GM21529 (cell line): ENCODE results near the gene SCAI.
"Not testable (repeated sequence)": the region's sequence is repeated elsewhere in the genome, so short reads cannot be mapped to it uniquely, and the experiment has no call there.

ENCODE experiments used
- ATAC-seq: cut with Tn5 transposase; IDR thresholded peaks from one replicate; pipeline ENCODE4 v1.9.1; 2021; ENCODE audit not compliant: unreplicated experiment

Gene SCAI

DNA sequence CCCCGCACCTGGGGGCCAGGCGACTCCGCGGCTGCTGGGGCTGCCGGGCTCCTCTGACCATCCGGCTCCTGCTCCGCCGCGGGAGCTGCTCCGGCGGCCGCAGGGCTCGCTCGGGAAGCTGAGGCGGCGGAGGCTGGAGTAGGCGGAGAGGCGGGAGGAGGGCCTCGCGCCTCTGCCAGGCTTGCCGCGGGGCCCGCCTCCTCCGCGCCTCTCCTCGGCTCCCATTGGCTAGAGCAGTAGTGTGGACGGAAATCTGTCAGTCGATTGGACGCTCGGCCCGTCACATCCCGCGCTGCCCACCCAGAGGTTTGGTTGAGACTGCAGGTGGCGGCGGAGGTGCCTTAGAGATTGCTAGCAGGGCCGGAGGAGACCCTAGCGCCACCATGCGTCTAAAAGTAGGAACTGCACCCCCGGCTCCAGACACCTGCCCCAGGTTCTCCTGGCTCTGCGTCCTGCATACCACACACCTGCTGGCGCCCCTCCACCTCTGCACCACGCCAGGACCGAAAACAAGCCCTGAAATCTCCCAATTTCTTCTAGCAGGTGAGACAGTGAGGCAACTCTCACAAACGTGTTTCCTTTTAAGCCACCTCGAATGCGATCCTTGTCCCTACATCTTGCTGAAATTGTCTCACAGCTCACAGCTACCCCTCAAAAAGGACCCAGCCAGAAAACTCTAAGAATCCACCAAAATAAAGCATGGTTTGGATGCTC, at the start of gene SCAI:
Gene SCAI, minus strand, starts transcription at position 152 of the 714 bp plus-strand sequence. Its CDS starts 91 bp downstream, at position 61.
- peak; percentile 99 for ATAC-seq

DNA sequence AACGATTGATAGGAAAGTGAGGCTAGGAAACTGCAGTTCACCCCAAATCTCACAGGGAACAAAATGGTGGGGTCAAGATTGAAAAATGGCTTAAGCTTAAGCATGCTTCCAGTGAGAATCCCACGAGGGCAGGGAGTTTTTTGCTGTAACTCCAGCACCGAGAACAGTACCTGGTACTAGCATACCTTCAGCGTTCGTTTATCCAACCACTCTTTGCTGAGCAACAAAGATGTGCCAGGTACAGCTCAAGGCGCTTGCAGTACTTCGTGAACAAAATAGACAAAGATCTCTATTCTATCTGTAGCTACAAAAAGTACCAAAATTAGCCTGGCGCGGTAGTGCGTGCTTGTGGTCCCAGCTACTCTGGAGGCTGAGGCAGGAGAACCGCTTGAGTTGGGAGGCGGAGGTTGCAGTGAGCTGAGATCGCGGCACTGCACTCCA, 47.1 kb upstream of the SCAI start:
- ATAC-seq = no peak

DNA sequence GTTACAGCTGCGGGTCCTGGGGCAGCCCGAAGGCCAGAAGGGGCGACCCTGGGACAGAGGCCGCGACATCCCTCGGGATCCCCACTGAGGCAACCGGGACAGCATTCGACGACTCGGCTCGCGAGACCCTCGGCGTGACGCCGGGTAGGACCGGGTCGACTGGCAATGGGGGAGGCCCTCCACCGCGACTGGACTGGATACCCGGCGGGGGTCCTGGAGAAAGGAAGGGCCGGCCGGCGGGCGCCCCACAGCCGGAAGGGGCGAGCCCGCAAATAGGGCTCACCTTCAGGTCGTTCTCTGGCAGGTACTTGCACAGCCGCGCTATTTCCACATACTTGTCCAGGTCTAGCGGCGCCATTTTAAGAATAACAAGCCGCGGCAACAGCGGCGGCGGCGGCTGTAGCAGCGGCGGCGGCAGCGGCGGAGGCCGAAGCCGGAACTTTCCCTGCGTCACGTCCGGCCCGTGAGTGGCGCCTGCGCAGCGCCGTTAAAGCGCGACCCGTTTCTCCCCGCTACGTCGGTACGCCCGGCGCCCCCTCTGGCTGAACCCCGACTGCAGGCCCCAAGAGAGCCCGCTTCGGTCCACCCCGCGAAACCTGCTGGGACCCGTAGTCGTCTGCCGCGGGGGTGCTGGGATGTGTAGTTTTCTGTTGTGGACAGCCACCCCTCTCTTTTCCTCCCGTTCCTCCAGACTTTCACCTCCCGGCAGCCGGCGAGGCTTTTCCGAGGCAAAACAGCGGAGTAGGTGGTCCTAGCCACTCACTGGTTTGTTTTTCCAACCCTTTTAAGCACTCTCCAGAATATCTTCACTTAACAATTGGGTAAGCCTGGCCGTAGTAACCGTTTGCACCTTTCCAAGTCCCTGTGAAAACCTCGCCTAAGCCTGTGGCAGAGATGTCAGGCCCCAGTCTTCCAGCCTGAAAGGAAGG, 46.3 kb upstream of the SCAI start, which contains the start of gene PPP6C:
Gene PPP6C, minus strand, starts transcription at position 443 of the 929 bp plus-strand sequence. Its CDS starts 85 bp downstream, at position 358.
- ATAC-seq = peak; percentile 96

DNA sequence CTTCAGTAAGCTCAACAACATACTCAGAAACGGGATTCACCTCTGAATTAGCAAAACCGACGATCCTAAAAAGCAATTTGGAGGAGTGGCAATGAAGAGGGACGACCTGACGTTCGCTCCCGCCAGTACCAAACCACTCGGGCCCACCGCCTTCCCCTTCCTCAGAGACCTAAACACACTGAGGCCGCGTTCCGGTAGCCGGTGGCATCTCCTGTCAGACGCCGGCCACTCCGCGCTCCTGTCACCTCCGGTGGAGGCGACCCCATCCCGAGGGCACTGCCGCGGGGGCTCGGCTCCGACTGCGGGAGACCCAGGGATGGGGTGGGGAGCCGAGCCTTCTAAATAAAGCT, 45.7 kb upstream of the SCAI start:
- ATAC-seq = no peak

DNA sequence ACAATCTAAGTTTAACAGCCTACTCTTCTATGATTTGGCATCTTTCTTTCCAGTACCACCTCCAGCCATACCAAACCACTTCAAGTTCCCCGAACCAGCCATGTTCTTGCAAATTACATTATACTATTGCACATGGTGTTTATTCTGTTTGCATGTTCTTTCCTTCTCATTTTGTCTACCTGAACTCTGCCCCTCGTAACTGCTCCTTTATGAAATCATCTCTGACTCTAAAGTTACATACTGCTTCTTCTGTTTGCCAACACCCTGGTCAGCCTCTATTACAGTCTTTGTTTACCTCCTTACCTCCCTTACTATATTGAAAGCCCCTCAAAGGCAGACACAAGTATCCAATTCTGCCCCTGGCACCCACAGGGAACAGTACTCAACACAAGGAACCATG, 40.2 kb upstream of the SCAI start:
- ATAC-seq = no peak

DNA sequence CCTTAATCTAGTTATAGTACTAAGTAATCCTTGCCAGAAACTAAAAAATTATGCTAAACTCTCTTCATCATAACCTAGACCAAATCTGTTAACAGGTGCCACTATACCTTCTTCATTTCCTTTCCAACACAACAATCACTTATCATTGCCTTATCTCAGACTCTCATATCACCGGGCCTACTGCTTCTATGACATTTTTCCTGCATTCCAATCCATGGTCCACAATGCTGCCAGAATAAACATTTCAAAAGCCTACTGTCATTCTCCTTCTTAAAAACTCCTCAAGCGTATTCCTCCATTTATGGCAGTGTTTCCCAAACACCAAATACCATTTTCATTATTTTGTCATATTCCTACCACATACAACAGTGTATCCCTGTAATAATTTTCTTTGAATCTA, 39.7 kb upstream of the SCAI start:
- ATAC-seq = no peak

DNA sequence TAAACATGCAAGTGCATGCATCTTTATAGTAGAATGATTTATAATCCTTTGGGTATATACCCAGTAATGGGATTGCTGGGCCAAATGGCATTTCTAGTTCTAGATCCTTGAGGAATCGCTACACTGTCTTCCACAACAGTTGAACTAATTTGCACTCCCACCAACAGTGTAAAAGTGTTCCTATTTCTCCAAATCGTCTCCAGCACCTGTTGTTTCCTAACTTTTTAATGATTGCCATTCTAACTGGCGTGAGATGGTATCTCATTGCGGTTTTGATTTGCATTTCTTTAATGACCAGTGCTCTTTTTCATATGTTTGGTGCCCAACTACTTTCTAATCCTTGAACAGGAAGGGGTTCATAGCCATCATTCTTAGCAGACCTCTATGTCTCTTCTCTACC, 38.4 kb upstream of the SCAI start:
- ATAC-seq = not testable (repeated sequence)

DNA sequence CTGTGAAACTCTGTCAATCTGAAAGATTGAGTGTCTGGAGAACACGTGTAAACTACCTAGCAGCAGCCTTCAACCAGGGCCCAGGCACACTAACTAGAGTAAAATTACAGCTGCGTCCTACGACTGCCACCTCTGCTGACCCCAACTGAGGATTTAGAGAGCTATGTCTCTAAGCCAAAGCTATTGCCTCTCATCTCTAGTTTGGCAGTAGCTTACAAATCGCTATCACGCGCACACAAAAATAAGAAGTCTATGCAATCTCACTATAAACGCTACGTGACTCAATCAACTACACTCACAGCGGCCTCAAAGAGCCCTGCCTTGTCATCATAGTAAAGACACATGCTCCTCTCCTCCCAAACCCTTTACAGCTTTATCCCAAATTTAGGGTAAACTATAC, 37.5 kb upstream of the SCAI start:
- no peak for ATAC-seq

DNA sequence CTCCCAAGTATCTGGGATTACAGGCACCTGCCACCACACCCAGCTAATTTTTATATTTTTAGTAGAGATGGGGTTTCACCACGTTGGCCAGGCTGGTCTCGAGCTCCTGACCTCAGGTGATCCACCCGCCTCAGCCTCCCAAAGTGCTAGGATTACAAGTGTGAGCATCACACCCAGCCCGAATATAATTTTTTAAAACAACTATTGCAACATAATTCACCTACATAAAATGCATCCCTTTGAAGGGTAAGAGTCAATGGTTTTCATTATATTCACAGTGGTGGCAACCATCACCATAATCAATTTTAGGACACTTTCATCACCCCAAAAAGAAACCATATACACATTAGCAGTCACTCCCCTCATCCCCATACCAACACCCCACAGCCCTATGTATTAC, 36.4 kb upstream of the SCAI start:
- not testable (repeated sequence) for ATAC-seq

DNA sequence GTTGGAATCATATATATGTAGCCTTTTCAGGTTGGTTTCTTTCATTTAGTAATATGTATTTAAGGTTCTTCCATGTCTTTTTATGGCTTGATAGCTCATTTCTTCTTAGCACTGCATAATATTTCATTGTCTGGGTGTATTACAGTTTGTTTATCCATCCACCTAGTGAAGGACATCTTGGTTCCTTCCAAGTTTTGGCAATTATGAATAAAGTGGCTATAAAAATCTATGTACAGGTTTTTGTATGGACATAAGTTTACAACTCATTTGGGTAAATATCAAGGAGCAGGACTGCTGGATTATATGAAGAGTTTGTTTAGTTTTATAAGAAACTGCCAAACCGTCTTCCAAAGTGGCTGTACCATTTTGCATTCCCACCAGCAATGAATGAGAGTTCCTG, 34.6 kb upstream of the SCAI start:
- no peak for ATAC-seq

DNA sequence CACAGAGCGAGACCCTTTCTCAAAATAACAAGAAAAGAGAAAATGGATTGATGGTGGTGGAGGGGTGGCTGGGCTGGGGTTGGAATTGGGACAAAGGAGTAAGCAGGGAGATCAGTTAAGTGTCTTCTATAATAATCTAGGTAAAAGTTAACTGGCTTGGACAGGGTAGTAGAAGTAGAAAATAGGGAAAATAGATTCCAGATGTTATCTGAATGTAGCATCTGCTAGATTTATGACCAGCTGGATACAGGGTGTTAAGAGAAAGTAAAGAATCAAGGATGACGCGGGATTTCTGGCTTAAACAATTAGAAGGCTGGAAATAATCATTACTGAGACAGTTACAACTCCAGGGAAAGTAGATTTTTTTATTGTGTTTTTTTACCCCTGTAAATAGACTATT, 33.3 kb upstream of the SCAI start:
- no peak for ATAC-seq

DNA sequence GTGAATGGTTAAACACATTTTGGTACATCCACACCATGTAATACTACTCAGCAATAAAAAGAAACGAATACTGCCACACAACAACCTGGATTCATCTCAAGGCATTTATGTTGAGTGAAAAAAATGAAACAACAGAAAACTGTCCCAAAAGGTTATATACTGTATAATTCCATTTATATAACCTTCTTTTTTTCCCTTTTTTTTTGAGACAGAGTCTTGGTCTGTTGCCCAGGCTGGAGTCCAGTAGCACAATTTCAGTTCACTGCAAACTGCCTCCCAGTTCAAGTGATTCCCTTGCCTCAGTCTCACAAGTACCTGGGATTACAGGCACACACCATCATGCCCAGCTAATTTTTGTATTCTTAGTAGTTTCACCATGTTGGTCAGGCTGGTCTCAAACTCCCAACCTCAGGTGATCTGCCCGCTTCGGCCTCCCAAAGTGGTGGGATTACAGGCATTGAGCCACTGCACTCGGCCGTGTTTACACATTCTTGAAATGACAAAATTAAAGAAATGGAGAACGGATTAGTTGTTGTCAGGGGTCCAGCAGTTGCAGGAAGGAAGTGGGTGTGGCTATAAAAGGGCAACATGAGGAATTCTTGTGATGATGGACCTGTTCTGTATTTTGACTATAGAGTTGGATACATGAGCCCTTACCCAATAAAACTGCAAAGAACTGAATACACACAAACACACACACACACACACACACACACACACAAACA, 28.9 kb upstream of the SCAI start:
- no peak for ATAC-seq

DNA sequence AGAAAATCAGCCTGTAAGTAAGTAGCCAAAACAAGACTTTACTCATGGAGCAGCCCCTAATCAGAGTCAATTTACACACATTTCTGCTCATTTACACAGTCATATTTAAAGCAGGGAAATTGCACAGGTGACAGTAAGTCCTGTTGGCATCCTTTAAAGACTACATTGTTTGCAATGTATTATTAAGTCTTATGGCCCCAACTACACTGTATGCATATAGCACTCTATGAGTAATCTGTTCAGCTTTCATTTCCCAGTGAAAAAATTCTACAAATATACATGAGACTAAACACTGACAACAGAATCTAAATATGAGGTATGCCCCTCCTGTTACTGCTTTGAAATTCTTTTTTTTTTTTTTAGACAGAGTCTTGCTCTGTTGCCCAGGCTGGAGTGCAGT, 26.6 kb upstream of the SCAI start:
- no peak for ATAC-seq

DNA sequence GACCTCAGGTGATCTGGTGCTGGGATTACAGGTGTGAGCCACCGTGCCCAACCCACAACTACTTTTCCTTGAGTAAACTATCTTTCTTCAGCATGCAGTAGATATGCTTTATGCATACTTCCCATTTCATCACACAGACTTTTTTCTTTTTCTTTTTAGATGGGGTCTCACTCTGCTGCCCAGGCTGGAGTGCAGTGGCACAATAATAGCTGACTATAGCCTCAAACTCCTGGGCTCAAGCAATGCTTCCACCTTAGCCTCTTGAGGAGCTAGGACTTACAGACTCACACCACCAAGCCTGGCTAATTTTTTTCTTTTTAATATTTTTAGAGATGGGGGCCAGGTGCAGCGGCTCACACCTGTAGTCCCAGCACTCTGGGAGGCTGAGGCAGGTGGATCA, 23.4 kb upstream of the SCAI start:
- no peak for ATAC-seq

DNA sequence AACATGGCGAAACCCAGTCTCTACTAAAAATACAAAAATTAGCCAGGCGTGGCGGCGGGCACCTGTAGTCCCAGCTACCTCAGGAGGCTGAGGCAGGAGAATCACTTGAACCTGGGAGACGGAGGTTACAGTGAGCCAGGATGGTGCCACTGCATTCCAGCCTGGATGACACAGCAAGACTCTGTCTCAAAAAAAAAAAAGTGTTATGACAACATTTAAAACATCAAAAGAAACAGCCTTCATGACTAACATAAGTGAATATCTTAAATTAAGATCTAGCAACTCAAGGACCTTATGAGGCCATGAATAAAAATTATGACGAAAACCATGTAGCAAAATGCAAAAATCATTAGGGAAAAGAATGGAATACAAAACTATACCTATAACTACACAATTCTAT, 19.6 kb upstream of the SCAI start:
- ATAC-seq = not testable (repeated sequence)

DNA sequence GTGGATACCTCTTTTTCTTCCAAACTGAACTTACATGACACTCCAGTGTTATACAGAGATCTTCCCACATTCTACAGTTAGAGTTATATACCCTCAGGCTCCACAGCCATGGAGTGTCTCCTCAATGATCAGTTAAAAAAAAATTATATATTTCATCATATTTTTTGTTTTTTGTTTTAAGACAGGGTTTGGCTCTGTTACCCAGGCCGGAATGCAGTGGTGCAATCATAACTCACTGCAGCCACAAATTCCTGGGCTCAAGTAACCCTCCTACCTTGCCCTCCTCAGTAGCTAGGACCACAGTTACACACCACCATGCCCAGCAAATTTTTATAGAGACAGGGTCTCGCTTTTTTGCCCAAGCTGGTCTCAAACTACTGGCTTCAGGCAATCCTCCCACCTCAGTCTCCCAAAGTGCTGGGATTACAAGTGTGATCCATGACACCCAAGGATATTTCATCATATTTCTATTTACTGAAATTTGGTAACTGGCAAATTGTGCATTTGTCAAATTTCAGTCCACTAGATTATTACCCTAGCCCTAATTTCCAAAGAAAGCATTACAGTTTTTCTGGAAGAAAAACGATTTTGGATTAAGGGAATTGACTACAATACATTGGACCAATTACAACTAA, 18.1 kb upstream of the SCAI start:
- no peak for ATAC-seq

DNA sequence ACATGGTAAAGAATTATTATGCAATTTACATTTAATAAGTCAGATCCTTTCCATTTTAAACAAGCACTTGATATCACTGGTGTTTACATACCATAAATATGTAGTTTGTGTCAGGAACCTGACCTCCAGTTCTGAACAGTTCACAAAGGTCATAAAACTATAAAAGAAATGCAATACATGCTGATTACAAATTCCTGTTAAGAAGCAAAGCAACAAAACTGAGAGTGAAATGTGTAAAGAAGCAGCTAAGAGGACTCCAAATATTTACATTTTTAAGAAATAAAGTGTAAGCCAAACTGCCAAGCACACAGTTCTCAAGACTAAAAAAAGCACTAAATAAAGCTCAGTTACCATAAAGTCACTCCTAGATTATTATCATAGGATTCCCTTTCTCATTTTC, 17.4 kb upstream of the SCAI start:
- no peak for ATAC-seq

DNA sequence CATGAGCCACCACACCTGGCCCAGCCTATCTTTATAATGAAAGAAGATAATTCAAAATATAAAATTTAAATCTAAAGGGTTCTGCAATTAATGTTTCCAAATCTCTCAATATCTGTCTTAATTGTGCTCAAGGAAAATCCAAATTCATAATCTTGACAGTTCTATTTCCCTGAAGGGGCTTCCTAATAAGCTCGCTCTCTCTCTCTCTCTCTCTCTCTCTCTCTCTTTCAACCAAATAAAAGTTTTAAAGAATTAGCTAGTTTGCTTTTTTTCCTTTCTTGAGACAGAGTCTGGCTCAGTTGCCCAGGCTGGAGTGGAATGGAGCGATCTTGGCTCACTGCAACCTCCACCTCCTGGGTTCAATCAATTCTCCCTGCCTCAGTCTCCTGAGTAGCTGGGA, 13.2 kb upstream of the SCAI start:
- no peak for ATAC-seq

DNA sequence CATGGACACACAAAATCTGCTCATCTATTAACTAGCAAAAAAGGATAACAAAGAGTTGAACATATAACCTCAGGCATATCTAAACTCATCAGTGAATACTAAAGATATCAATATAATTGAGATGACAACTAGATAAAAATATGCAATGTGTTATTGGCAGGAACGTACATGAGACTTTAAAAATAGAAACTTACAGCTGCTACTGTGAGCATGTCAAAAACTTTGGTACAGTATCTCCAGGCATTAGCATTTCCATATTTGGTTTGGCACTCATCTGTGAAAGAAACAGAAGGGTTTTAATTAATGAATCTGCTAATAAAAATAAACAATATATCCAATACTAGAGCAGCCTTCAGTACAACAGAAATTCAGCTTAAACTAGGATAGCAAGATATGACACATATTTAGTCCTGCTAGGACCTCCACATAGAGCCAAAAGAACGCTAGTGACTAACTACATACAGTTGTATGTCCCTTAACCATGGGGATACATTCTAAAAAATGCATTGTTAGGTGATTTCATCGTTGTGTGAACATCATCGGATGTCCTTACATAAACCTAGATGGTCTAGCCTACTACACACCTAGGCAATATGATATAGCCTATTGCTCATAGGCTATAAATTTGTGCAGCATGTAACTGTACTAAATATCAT, 10.5 kb upstream of the SCAI start:
- no peak for ATAC-seq

DNA sequence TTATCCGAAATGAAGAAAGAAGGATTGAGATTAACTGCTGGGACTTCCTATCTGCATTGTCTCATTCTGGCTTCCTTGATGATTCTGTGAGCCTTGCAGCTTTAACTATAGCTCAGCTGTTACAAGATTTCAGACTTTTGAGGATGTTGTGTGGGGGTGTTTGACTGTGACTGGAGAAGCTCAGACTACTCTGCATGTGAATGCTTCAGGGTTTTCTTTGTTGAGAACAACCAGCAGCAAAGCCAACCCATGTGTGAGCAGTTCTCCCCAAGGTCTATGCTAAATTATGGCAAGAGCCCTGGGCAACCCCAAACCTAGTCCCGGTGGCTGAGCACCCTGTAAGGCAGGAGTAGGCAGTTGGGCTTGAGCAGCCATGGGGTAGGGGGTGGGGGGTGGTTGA, 8.4 kb upstream of the SCAI start:
- no peak for ATAC-seq
